Activated CD4-positive, alpha-beta T cell treated with anti-CD3 and anti-CD28 coated beads, Interleukin-2, amount 10 ng/mL, durations not matched to agents 24 days and 14 days (primary cell): ENCODE measurements around the gene OCIAD1. TPM values are rescaled to one million over a fixed set of nuclear protein-coding genes. Genes with fewer than 3 reads are reported as not detected.
"Not testable (repeated sequence)": the region's sequence is repeated elsewhere in the genome, so short reads cannot be mapped to it uniquely, and the experiment has no call there.

Experiments used
- DNase-seq: peaks from one replicate; pipeline ENCODE4 v3.0.0; 2022
- H3K27ac Mint-ChIP-seq: one replicate; pipeline ENCODE4 v1.8.0; 2022; ENCODE audit warnings: mild to moderate bottlenecking, mixed read lengths
- H3K27me3 Mint-ChIP-seq: one replicate; pipeline ENCODE4 v1.8.0; 2022; ENCODE audit warnings: mixed read lengths
- H3K36me3 Mint-ChIP-seq: one replicate; pipeline ENCODE4 v1.8.0; 2022; ENCODE audit warnings: low read depth, mild to moderate bottlenecking, mixed read lengths
- H3K4me1 Mint-ChIP-seq: one replicate; pipeline ENCODE4 v1.8.0; 2021; ENCODE audit warnings: mixed read lengths
- H3K4me3 Mint-ChIP-seq: one replicate; pipeline ENCODE4 v1.8.0; 2022; ENCODE audit warnings: mild to moderate bottlenecking, moderate library complexity, mixed read lengths
- H3K9me3 Mint-ChIP-seq: one replicate; pipeline ENCODE4 v1.8.0; 2021; ENCODE audit warnings: mixed read lengths
- intact Hi-C: fragments of 100-400 bp; cut with micrococcal nuclease; formaldehyde crosslinking; loops from one replicate; pipeline ENCODE4 v1.15.1; 2023
- total RNA-seq: library from RNA; stranded (reverse); gene quantifications from 2 replicates; pipeline ENCODE4 v1.2.3, GENCODE V29; 2022

OCIAD1 gene
- total RNA-seq, 1 donor from 2014 or later = 130 TPM

DNA sequence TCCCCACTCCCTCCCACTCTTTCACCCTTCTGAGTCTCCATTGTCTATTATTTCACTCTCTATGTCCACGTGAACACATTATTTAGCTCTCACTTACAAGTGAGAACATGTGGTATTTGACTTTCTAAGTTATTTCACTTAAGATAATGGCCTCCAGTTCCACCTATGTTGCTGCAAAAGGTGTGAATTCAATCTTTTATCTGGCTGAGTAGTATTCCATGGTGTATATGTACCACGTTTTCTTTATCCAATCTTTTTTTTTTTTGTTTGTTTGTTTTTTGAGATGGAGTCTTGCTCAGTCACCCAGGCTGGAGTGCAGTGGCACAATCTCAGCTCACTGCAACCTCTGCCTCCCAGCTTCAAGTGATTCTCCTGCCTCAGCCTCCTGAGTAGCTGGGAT lies 30.7 kb upstream of the OCIAD1 start:
- DNase-seq, H3K36me3 Mint-ChIP-seq, H3K4me1 Mint-ChIP-seq, H3K27me3 Mint-ChIP-seq, H3K9me3 Mint-ChIP-seq, H3K4me3 Mint-ChIP-seq, H3K27ac Mint-ChIP-seq, intact Hi-C loops: not testable (repeated sequence)

GRCh38 chr4:48801016-48801715 lies 29.7 kb upstream of the OCIAD1 start:
- Mint-ChIP-seq H3K27me3 (no peaks in the 10 kb centered on the region), H3K27ac (no peak overlapping the region), H3K36me3 (no peaks in the 10 kb centered on the region), H3K9me3 (no peaks in the 10 kb centered on the region), H3K4me3 (no peak overlapping the region), H3K4me1 (no peaks in the 10 kb centered on the region)
- no peak for DNase-seq
- intact Hi-C loops = no loop called here

GRCh38 chr4:48804584-48805301 lies 26.1 kb upstream of the OCIAD1 start:
- H3K27ac Mint-ChIP-seq = no peak overlapping the region
- no peaks in the 10 kb centered on the region for H3K9me3 Mint-ChIP-seq
- no peaks in the 10 kb centered on the region for H3K27me3 Mint-ChIP-seq
- H3K36me3 Mint-ChIP-seq = no peaks in the 10 kb centered on the region
- DNase-seq = no peak
- H3K4me1 Mint-ChIP-seq = peaks cover 4% of the 10 kb centered on the region
- intact Hi-C loops = no loop called here
- no peak overlapping the region for H3K4me3 Mint-ChIP-seq

DNA sequence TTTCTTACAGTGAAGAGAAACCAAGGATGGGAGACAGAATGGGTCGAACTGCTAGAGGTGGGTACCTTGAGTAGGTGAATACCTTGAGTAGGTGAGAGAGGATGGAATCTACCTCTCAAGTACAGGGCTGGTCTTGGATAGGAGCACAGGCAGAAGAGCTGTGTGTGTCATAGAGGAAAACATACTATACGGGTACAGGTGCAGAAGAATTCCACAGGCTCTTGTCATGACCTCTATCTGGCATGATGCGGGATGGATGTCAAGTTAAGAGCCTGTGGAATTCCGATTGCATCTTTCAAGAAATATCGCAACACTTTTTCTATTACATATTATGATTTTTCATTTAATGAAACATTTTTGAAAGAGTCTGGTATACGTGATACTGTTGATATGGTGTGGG lies 18.0 kb upstream of the OCIAD1 start:
- H3K4me1 Mint-ChIP-seq = peaks cover 14% of the 10 kb centered on the region
- DNase-seq = no peak
- intact Hi-C loops = no loop called here
- no peak overlapping the region for H3K27ac Mint-ChIP-seq
- no peaks in the 10 kb centered on the region for H3K36me3 Mint-ChIP-seq
- H3K27me3 Mint-ChIP-seq = peaks cover 2% of the 10 kb centered on the region
- no peaks in the 10 kb centered on the region for H3K9me3 Mint-ChIP-seq
- no peak overlapping the region for H3K4me3 Mint-ChIP-seq

- H3K4me1 Mint-ChIP-seq = peaks cover 10% of the 10 kb centered on the region
- no peak overlapping the region for H3K27ac Mint-ChIP-seq
- H3K4me3 Mint-ChIP-seq = no peak overlapping the region
- no peaks in the 10 kb centered on the region for H3K36me3 Mint-ChIP-seq
- intact Hi-C loops = no loop called here
- peaks cover 5% of the 10 kb centered on the region for H3K9me3 Mint-ChIP-seq
- no peak for DNase-seq
- peaks cover 10% of the 10 kb centered on the region for H3K27me3 Mint-ChIP-seq
Measured at GRCh38 chr4:48813964-48814363, 16.9 kb upstream of the OCIAD1 start.

- H3K4me3 Mint-ChIP-seq = no peak overlapping the region
- no peak for DNase-seq
- H3K9me3 Mint-ChIP-seq = peaks cover 12% of the 10 kb centered on the region
- no peak overlapping the region for H3K27ac Mint-ChIP-seq
- peaks cover 16% of the 10 kb centered on the region for H3K27me3 Mint-ChIP-seq
- intact Hi-C loops = no loop called here
- peaks cover 10% of the 10 kb centered on the region for H3K4me1 Mint-ChIP-seq
- H3K36me3 Mint-ChIP-seq = no peaks in the 10 kb centered on the region
Measured at GRCh38 chr4:48815483-48815882, 15.4 kb upstream of the OCIAD1 start.

DNA sequence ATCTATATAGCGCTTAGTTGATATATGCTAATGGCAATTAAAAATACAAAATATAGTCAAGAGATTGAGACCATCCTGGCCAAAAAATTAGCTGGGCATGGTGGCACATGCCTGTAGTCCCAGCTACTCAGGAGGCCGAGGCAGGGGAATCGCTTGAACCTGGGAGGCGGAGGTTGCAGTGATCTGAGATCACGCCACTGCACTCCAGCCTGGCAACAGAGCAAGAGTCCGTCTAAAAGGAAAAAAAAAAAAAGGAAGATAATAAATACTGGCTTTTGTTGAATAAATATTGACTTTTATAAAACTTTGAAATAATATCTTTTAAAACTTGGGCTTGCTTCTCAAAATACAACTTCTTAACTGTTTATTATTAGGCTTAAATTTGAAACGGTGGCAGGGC lies 14.6 kb upstream of the OCIAD1 start:
- H3K9me3 Mint-ChIP-seq = peaks cover 13% of the 10 kb centered on the region
- intact Hi-C loops, H3K36me3 Mint-ChIP-seq, DNase-seq, H3K27ac Mint-ChIP-seq, H3K4me3 Mint-ChIP-seq: not testable (repeated sequence)
- H3K4me1 Mint-ChIP-seq = peaks cover 10% of the 10 kb centered on the region
- peaks cover 21% of the 10 kb centered on the region for H3K27me3 Mint-ChIP-seq

GRCh38 chr4:48816971-48817370 lies 13.9 kb upstream of the OCIAD1 start:
- H3K4me1 Mint-ChIP-seq = peaks cover 7% of the 10 kb centered on the region

DNA sequence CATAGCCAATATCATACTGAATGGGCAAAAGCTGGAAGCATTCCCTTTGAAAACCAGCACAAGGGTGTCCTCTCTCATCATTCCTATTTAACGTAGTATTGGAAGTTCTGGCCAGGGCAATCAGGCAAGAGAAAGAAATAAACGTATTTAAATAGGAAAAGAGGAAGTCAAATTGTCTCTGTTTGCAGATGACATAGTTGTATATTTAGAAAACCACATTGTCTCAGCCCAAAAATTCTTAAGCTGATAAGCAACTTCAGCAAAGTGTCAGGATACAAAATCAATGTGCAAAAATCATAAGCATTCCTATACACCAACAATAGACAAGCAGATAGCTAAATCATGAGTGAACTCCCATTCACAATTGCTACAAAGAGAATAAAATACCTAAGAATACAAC lies 9.5 kb upstream of the OCIAD1 start:
- H3K36me3 Mint-ChIP-seq, H3K4me1 Mint-ChIP-seq, DNase-seq, intact Hi-C loops, H3K27ac Mint-ChIP-seq, H3K4me3 Mint-ChIP-seq: not testable (repeated sequence)
- H3K9me3 Mint-ChIP-seq = peaks cover 19% of the 10 kb centered on the region
- H3K27me3 Mint-ChIP-seq = peaks cover 30% of the 10 kb centered on the region

More at GRCh38 chr4:48816971-48817370, 13.9 kb upstream of the OCIAD1 start:
- no peak overlapping the region for H3K27ac Mint-ChIP-seq
- intact Hi-C loops = no loop called here
- H3K27me3 Mint-ChIP-seq = peaks cover 26% of the 10 kb centered on the region
- DNase-seq = no peak
- peaks cover 15% of the 10 kb centered on the region for H3K9me3 Mint-ChIP-seq
- H3K36me3 Mint-ChIP-seq = no peaks in the 10 kb centered on the region
- H3K4me3 Mint-ChIP-seq = no peak overlapping the region

DNA sequence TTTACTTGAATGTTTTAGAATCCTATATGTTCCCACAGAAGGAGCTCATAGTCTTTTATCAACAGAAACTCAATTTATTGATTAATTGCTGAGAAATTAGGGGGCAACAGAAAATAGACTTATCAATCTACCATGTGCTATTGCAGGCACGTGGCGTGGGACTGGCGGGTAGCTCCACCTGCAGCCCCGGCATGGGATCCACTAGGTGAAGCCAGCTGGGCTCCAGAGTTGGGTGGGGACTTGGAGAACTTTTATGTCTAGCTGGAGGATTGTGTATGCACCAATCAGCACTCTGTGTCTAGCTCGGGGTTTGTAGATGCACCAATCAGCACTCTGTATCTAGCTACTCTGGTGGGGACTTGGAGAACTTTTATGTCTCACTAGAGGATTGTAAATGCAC lies 3.3 kb upstream of the OCIAD1 start:
- H3K9me3 Mint-ChIP-seq = peaks cover 7% of the 10 kb centered on the region

DNA sequence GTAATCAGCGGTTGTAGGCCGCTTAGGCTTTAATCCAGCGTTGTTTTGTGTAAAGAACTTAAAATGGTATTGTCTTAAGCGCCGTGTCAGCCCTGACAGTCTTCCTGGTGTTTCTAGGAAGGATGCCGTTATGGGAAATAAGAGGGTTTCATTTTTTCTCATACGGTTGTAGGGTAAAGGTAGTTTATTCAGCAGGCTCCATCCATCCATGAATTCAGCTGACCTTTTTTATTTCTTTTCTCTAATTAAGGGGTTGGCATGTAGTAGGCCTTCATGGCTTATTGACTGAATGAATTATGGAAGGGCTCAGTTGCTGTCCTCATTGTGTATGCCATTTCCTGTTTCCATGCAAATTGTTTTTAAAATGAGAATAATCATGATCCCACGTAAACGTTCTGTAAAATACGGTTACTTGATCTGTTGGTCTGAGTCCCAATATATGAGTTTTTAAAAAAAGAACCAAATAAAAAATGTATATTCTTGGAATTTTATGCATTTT lies 693 bp downstream of the OCIAD1 start:
- Mint-ChIP-seq H3K9me3 (peaks cover 7% of the 10 kb centered on the region), H3K27ac (peak overlapping the region; percentile 100)
- DNase-seq = no peak

More for the DNA sequence above, 3.3 kb upstream of the OCIAD1 start:
- no peak overlapping the region for H3K27ac Mint-ChIP-seq
- intact Hi-C loops = no loop called here
- peaks cover 8% of the 10 kb centered on the region for H3K27me3 Mint-ChIP-seq
- peaks cover 12% of the 10 kb centered on the region for H3K4me1 Mint-ChIP-seq
- H3K4me3 Mint-ChIP-seq = no peak overlapping the region
- no peak for DNase-seq
- peaks cover 9% of the 10 kb centered on the region for H3K36me3 Mint-ChIP-seq

DNA sequence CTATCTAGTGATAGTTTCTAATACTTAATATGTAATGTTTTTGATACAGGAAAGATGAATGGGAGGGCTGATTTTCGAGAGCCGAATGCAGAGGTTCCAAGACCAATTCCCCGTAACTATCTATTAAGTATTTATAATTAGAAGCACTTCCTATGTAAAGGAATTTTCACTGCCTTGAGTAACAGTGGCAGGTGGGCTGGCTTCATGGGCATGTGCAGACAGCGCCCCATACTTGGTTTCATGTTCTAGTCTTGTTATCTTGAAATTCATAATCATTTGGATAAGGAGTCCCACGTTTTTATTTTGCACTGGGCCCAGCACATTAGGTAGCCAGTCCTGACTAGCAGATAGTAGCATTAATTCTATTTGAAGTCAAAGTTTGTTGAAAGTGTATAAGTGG lies 1.7 kb downstream of the OCIAD1 start:
- Mint-ChIP-seq H3K9me3 (peaks cover 3% of the 10 kb centered on the region), H3K27ac (no peak overlapping the region), H3K4me1 (peaks cover 26% of the 10 kb centered on the region), H3K36me3 (peaks cover 36% of the 10 kb centered on the region), H3K4me3 (peak overlapping the region; percentile 47), H3K27me3 (no peaks in the 10 kb centered on the region)
- intact Hi-C loops = loop anchor here (5.0 kb wide), 4 partner anchors 130 to 700 kb away; partner anchors contain the start of gene TXK
- DNase-seq = no peak

More for the DNA sequence above, 693 bp downstream of the OCIAD1 start:
- peaks cover 26% of the 10 kb centered on the region for H3K4me1 Mint-ChIP-seq
- intact Hi-C loops = loop anchor here (1.0 to 5.0 kb wide), 8 partner anchors 51 to 917 kb away; partner anchors contain the start of genes FRYL, NFXL1, OCIAD2 and SLAIN2
- peak overlapping the region; percentile 97 for H3K4me3 Mint-ChIP-seq
- peaks cover 35% of the 10 kb centered on the region for H3K36me3 Mint-ChIP-seq
- peaks cover 2% of the 10 kb centered on the region for H3K27me3 Mint-ChIP-seq

DNA sequence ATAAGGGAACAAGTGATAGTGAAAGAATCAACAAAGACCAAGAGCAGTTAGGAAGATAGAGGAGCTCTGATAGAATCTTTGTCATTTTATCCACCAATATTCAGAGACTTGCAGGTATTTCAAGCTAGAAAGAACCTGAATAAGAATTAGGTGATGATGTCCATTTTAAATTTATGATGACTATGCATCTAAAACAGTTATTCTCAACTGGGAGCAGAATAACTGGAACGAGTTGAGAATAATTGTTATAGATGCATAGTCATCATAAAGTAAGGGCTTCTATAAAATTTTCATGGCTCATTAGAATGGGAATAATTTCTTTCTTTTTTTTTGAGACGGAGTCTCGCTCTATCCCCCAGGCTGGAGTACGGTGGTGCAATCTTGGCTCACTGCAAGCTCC lies 5.8 kb downstream of the OCIAD1 start:
- intact Hi-C loops = no loop called here
- H3K36me3 Mint-ChIP-seq = peaks cover 54% of the 10 kb centered on the region

More for the DNA sequence above, 5.8 kb downstream of the OCIAD1 start:
- H3K27ac Mint-ChIP-seq = no peak overlapping the region
- no peaks in the 10 kb centered on the region for H3K9me3 Mint-ChIP-seq
- H3K4me1 Mint-ChIP-seq = peaks cover 23% of the 10 kb centered on the region
- no peaks in the 10 kb centered on the region for H3K27me3 Mint-ChIP-seq
- no peak for DNase-seq
- H3K4me3 Mint-ChIP-seq = no peak overlapping the region
